Measurements from ENCODE around the gene CACNA2D2. TPM values are rescaled to one million over a fixed set of nuclear protein-coding genes. Genes with fewer than 3 reads are reported as not detected.

Gene CACNA2D2
- total and polyA plus RNA-seq, 2 experiments from 2014 or later = 0.87 to 1.5 TPM

GRCh38 chr3:50385754-50386153, 117.7 kb downstream of the CACNA2D2 start:
- Histone ChIP-seq H3K27me3 (no peaks in the 10 kb centered on the region), H3K4me1 (ENCODE audit: insufficient read depth) (no peaks in the 10 kb centered on the region), H3K4me3 (no peak overlapping the region), H3K9me3 (ENCODE audit: low read depth) (no peaks in the 10 kb centered on the region), H3K4me2 (no peak overlapping the region), H3K27ac (no peak overlapping the region), H4K20me1 (ENCODE audit: insufficient read depth, poor library complexity, severe bottlenecking) (no peaks in the 10 kb centered on the region), H3K9me2 (replicated peaks; ENCODE audit: insufficient read depth) (no peaks in the 10 kb centered on the region), H3K36me3 (replicated peaks; ENCODE audit: insufficient read depth, low read depth) (no peaks in the 10 kb centered on the region), H3K79me2 (no peaks in the 10 kb centered on the region), H2AFZ (no peak overlapping the region)
- whole genome bisulfite sequencing (ENCODE audit: low lambda C conversion rate, missing lambda C conversion rate) = 90% methylated on average over 13 of the region's 13 CpGs
- DNase-seq (ENCODE audit: low spot score) = no peak
- TF ChIP-seq EZH2 (IDR thresholded peaks at IDR 0.05; ENCODE audit: borderline replicate concordance) = no peak
- no peak for TF ChIP-seq EZH2phosphoT487 (IDR thresholded peaks at IDR 0.05; ENCODE audit: low read depth, severe bottlenecking, unreplicated experiment)
- no peak for TF ChIP-seq CTCF (IDR thresholded peaks at IDR 0.05; ENCODE audit: poor library complexity)

GRCh38 chr3:50383750-50384149, 119.7 kb downstream of the CACNA2D2 start:
- H3K9me2 ChIP-seq (replicated peaks; ENCODE audit: insufficient read depth) = no peaks in the 10 kb centered on the region
- 88% methylated on average over 6 of the region's 6 CpGs for WGBS (ENCODE audit: low lambda C conversion rate, missing lambda C conversion rate)
- no peak overlapping the region for H3K27ac ChIP-seq
- no peaks in the 10 kb centered on the region for H3K4me1 ChIP-seq (ENCODE audit: insufficient read depth)
- H2AFZ ChIP-seq = no peak overlapping the region
- no peak overlapping the region for H3K4me2 ChIP-seq
- no peak for DNase-seq (ENCODE audit: low spot score)
- no peaks in the 10 kb centered on the region for H3K79me2 ChIP-seq
- H4K20me1 ChIP-seq (ENCODE audit: insufficient read depth, poor library complexity, severe bottlenecking) = no peaks in the 10 kb centered on the region
- TF ChIP-seq CTCF (IDR thresholded peaks at IDR 0.05; ENCODE audit: poor library complexity) = no peak
- TF ChIP-seq EZH2phosphoT487 (IDR thresholded peaks at IDR 0.05; ENCODE audit: low read depth, severe bottlenecking, unreplicated experiment) = no peak
- TF ChIP-seq EZH2 (IDR thresholded peaks at IDR 0.05; ENCODE audit: borderline replicate concordance) = no peak
- no peaks in the 10 kb centered on the region for H3K9me3 ChIP-seq (ENCODE audit: low read depth)
- no peak overlapping the region for H3K4me3 ChIP-seq
- H3K27me3 ChIP-seq = no peaks in the 10 kb centered on the region
- no peaks in the 10 kb centered on the region for H3K36me3 ChIP-seq (replicated peaks; ENCODE audit: insufficient read depth, low read depth)

- no peak overlapping the region for H3K4me3 ChIP-seq
- H3K9me3 ChIP-seq (ENCODE audit: low read depth) = no peaks in the 10 kb centered on the region
- H3K4me1 ChIP-seq (ENCODE audit: insufficient read depth) = no peaks in the 10 kb centered on the region
- no peak overlapping the region for H2AFZ ChIP-seq
- H3K9me2 ChIP-seq (replicated peaks; ENCODE audit: insufficient read depth) = no peaks in the 10 kb centered on the region
- no peak overlapping the region for H3K27ac ChIP-seq
- H3K79me2 ChIP-seq = no peaks in the 10 kb centered on the region
- TF ChIP-seq EZH2phosphoT487 (IDR thresholded peaks at IDR 0.05; ENCODE audit: low read depth, severe bottlenecking, unreplicated experiment) (no peak), CTCF (IDR thresholded peaks at IDR 0.05; ENCODE audit: poor library complexity) (no peak), EZH2 (IDR thresholded peaks at IDR 0.05; ENCODE audit: borderline replicate concordance) (no peak)
- H3K4me2 ChIP-seq = no peak overlapping the region
- H3K27me3 ChIP-seq = no peaks in the 10 kb centered on the region
- no peak for DNase-seq (ENCODE audit: low spot score)
- 90% methylated on average over 12 of the region's 12 CpGs for WGBS (ENCODE audit: low lambda C conversion rate, missing lambda C conversion rate)
- H3K36me3 ChIP-seq (replicated peaks; ENCODE audit: insufficient read depth, low read depth) = no peaks in the 10 kb centered on the region
- no peaks in the 10 kb centered on the region for H4K20me1 ChIP-seq (ENCODE audit: insufficient read depth, poor library complexity, severe bottlenecking)
Measured at GRCh38 chr3:50382722-50383121, 120.7 kb downstream of the CACNA2D2 start.

- Histone ChIP-seq H3K36me3 (replicated peaks; ENCODE audit: insufficient read depth, low read depth) (no peaks in the 10 kb centered on the region), H4K20me1 (ENCODE audit: insufficient read depth, poor library complexity, severe bottlenecking) (no peaks in the 10 kb centered on the region), H3K9me3 (ENCODE audit: low read depth) (no peaks in the 10 kb centered on the region), H3K79me2 (no peaks in the 10 kb centered on the region), H3K27ac (no peak overlapping the region), H3K4me3 (no peak overlapping the region), H3K4me2 (no peak overlapping the region), H2AFZ (no peak overlapping the region), H3K9me2 (replicated peaks; ENCODE audit: insufficient read depth) (no peaks in the 10 kb centered on the region), H3K27me3 (no peaks in the 10 kb centered on the region), H3K4me1 (ENCODE audit: insufficient read depth) (no peaks in the 10 kb centered on the region)
- DNase-seq (ENCODE audit: low spot score) = no peak
- TF ChIP-seq EZH2 (IDR thresholded peaks at IDR 0.05; ENCODE audit: borderline replicate concordance) (no peak), CTCF (IDR thresholded peaks at IDR 0.05; ENCODE audit: poor library complexity) (no peak), EZH2phosphoT487 (IDR thresholded peaks at IDR 0.05; ENCODE audit: low read depth, severe bottlenecking, unreplicated experiment) (no peak)
- WGBS (ENCODE audit: low lambda C conversion rate, missing lambda C conversion rate) = 77% methylated on average over 4 of the region's 4 CpGs
Measured at GRCh38 chr3:50381383-50381782, 122.1 kb downstream of the CACNA2D2 start.
